HepG2 (cell line): ENCODE measurements around the gene GTF3A. TPM values are rescaled to one million over a fixed set of nuclear protein-coding genes. Genes with fewer than 3 reads are reported as not detected.
A peak's percentile ranks its signal among the peaks of the same experiment; 100 is the strongest.

Source experiments
- AGO1 ChIP-seq: fragments of 200-400 bp; formaldehyde crosslinking; IDR thresholded peaks from 2 replicates; pipeline ENCODE4 v1.6.1; 2017; ENCODE audit warnings: mild to moderate bottlenecking, low read depth, low read length, moderate library complexity; ENCODE audit not compliant: poor library complexity, severe bottlenecking
- ARNT2 ChIP-seq: sonication (generic); formaldehyde crosslinking; IDR thresholded peaks from 2 replicates; pipeline ENCODE4 v1.8.0; 2022; ENCODE audit warnings: mild to moderate bottlenecking, low read depth, missing genetic modification reagents, moderate library complexity
- BRCA1 ChIP-seq: sonication (generic); formaldehyde crosslinking; IDR thresholded peaks from 2 replicates; pipeline ENCODE4 v1.4.0; 2020; ENCODE audit warnings: missing genetic modification reagents
- CENPT ChIP-seq: sonication (generic); formaldehyde crosslinking; IDR thresholded peaks from 2 replicates; pipeline ENCODE4 v1.8.0; 2022; ENCODE audit warnings: low read depth, mild to moderate bottlenecking, moderate library complexity, missing genetic modification reagents
- FOSL2 ChIP-seq: sonication (generic); formaldehyde crosslinking; IDR thresholded peaks from 2 replicates; pipeline ENCODE4 v1.4.0; 2020; ENCODE audit warnings: missing genetic modification reagents
- KLF15 ChIP-seq: sonication (generic); formaldehyde crosslinking; IDR thresholded peaks from 2 replicates; pipeline ENCODE4 v1.8.1; 2023; ENCODE audit warnings: borderline replicate concordance, mild to moderate bottlenecking, inconsistent platforms, missing genetic modification reagents, mixed read lengths
- MEIS2 ChIP-seq: sonication (generic); formaldehyde crosslinking; IDR thresholded peaks from 2 replicates; pipeline ENCODE4 v1.9.0; 2021; ENCODE audit warnings: mild to moderate bottlenecking, missing genetic modification reagents
- MTF1 ChIP-seq: sonication (generic); formaldehyde crosslinking; IDR thresholded peaks from 2 replicates; pipeline ENCODE4 v1.5.0; 2020; ENCODE audit warnings: missing genetic modification reagents
- PTBP1 ChIP-seq: fragments of 200-400 bp; formaldehyde crosslinking; IDR thresholded peaks from 2 replicates; pipeline ENCODE4 v1.6.1; 2018; ENCODE audit warnings: low read length, low read depth; ENCODE audit not compliant: poor library complexity, severe bottlenecking
- ZHX2 ChIP-seq, 2 experiments: sonication (generic) in 1 of 2; formaldehyde crosslinking in 1 of 2; IDR thresholded peaks; 2 replicates each; pipeline versions ENCODE4 v1.6.1 to v1.9.0; 2014 to 2022; ENCODE audit warnings: antibody characterized with exemption in 1 of 2, borderline replicate concordance in 1 of 2, inconsistent platforms in 1 of 2, low read depth in 1 of 2, missing genetic modification reagents in 1 of 2
- ZNF264 ChIP-seq: sonication (generic); formaldehyde crosslinking; IDR thresholded peaks from 2 replicates; pipeline ENCODE4 v1.4.0; 2020; ENCODE audit warnings: missing genetic modification reagents
- ZNF446 ChIP-seq: sonication (generic); formaldehyde crosslinking; IDR thresholded peaks from 2 replicates; pipeline ENCODE4 v1.5.0; 2020; ENCODE audit warnings: mild to moderate bottlenecking, missing genetic modification reagents
- ZNF496 ChIP-seq: sonication (generic); formaldehyde crosslinking; IDR thresholded peaks from 2 replicates; pipeline ENCODE4 v1.8.1; 2023; ENCODE audit warnings: mild to moderate bottlenecking, moderate library complexity, missing genetic modification reagents; ENCODE audit not compliant: insufficient replicate concordance
- ZNF543 ChIP-seq: sonication (generic); formaldehyde crosslinking; IDR thresholded peaks from 2 replicates; pipeline ENCODE4 v1.4.0; 2020; ENCODE audit warnings: mild to moderate bottlenecking, missing genetic modification reagents
- polyA plus RNA-seq, 8 experiments: library from polyadenylated mRNA; depleted of rRNA in 3 of 8; stranded (reverse) in 7 of 8; unstranded in 1 of 8; fragments of >200 nt; fragmentation: Illumina TruSeq in 4 of 8; extraction: Trizol in 4 of 8; gene quantifications; 2 replicates each; pipeline versions ENCODE4 v1.2.1 to v1.2.3, GENCODE V29; 2011 to 2016; ENCODE audit warnings: low read depth in 4 of 8, missing spikeins in 1 of 8, mixed read lengths in 1 of 8; ENCODE audit not compliant: insufficient read depth in 1 of 8
- total RNA-seq, 5 experiments: library from RNA; depleted of rRNA; stranded (reverse); fragments of >200 nt; fragmentation: Illumina TruSeq; extraction: Trizol; gene quantifications; 2 replicates each; pipeline ENCODE4 v1.2.3, GENCODE V29; 2016; ENCODE audit warnings: low read depth in 1 of 5
- TF ChIP-seq, protein P1 (sequence below): sonication (generic); formaldehyde crosslinking; IDR thresholded peaks from 2 replicates; pipeline ENCODE4 v1.5.0; 2020; ENCODE audit warnings: missing genetic modification reagents
- TF ChIP-seq, protein P2 (sequence below): sonication (generic); formaldehyde crosslinking; IDR thresholded peaks from 2 replicates; pipeline ENCODE4 v1.4.0; 2020; ENCODE audit warnings: mild to moderate bottlenecking, missing genetic modification reagents

GTF3A gene
- total and polyA plus RNA-seq, 2 of the 13 experiments (the other 11 are each of a cell fraction or from before 2014, with no cell fraction given), result 42.1 to 176 TPM

DNA sequence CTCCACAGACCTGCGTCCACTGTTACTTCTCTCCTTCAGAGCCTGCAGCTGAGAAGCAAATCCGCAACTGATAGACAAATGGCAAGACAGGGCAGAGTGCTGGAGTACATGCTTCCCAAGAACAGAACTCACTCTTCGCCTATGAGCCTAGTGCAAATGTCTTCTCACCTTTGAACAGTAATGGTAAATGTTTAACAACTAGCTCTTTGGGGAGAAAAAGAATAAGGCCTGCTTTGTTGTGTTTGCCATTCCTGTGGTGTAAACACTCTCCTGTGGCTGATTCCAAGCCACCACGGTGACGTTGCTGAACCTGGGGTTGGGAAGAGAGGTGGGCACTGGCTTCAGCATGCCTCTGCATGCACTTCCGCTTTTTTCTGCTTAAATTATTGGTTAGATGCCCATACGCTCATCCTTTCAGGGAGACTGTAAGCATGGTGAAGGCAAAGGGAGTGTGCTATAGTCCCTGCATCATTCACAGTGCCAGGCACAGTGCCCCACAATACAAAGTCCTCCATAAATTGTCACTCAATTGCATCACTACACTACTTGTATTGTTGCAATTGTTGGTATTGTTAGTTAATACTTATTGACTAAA is 28.1 kb upstream of the GTF3A start (continued):
- no peak for TF ChIP-seq KLF15
- no peak for TF ChIP-seq PTBP1
- peak; percentile 53 for TF ChIP-seq ZHX2 (IDR thresholded peaks at IDR 0.05; ENCODE audit: low read depth)
- TF ChIP-seq ZHX2 (CRISPR knock-in tag; IDR thresholded peaks at IDR 0.05; ENCODE audit: borderline replicate concordance), result no peak
- TF ChIP-seq, protein P1, sequence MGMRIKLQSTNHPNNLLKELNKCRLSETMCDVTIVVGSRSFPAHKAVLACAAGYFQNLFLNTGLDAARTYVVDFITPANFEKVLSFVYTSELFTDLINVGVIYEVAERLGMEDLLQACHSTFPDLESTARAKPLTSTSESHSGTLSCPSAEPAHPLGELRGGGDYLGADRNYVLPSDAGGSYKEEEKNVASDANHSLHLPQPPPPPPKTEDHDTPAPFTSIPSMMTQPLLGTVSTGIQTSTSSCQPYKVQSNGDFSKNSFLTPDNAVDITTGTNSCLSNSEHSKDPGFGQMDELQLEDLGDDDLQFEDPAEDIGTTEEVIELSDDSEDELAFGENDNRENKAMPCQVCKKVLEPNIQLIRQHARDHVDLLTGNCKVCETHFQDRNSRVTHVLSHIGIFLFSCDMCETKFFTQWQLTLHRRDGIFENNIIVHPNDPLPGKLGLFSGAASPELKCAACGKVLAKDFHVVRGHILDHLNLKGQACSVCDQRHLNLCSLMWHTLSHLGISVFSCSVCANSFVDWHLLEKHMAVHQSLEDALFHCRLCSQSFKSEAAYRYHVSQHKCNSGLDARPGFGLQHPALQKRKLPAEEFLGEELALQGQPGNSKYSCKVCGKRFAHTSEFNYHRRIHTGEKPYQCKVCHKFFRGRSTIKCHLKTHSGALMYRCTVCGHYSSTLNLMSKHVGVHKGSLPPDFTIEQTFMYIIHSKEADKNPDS, result no peak
- TF ChIP-seq CENPT (CRISPR knock-in tag), result no peak
- peak; percentile 66; the same call in 1 of the 2 replicates for TF ChIP-seq ZNF264
- no peak for TF ChIP-seq BRCA1 (CRISPR knock-in tag)
- no peak for TF ChIP-seq AGO1
- no peak for TF ChIP-seq MTF1
- TF ChIP-seq ZNF496, result no peak
- no peak for TF ChIP-seq ARNT2
- TF ChIP-seq, protein P2, sequence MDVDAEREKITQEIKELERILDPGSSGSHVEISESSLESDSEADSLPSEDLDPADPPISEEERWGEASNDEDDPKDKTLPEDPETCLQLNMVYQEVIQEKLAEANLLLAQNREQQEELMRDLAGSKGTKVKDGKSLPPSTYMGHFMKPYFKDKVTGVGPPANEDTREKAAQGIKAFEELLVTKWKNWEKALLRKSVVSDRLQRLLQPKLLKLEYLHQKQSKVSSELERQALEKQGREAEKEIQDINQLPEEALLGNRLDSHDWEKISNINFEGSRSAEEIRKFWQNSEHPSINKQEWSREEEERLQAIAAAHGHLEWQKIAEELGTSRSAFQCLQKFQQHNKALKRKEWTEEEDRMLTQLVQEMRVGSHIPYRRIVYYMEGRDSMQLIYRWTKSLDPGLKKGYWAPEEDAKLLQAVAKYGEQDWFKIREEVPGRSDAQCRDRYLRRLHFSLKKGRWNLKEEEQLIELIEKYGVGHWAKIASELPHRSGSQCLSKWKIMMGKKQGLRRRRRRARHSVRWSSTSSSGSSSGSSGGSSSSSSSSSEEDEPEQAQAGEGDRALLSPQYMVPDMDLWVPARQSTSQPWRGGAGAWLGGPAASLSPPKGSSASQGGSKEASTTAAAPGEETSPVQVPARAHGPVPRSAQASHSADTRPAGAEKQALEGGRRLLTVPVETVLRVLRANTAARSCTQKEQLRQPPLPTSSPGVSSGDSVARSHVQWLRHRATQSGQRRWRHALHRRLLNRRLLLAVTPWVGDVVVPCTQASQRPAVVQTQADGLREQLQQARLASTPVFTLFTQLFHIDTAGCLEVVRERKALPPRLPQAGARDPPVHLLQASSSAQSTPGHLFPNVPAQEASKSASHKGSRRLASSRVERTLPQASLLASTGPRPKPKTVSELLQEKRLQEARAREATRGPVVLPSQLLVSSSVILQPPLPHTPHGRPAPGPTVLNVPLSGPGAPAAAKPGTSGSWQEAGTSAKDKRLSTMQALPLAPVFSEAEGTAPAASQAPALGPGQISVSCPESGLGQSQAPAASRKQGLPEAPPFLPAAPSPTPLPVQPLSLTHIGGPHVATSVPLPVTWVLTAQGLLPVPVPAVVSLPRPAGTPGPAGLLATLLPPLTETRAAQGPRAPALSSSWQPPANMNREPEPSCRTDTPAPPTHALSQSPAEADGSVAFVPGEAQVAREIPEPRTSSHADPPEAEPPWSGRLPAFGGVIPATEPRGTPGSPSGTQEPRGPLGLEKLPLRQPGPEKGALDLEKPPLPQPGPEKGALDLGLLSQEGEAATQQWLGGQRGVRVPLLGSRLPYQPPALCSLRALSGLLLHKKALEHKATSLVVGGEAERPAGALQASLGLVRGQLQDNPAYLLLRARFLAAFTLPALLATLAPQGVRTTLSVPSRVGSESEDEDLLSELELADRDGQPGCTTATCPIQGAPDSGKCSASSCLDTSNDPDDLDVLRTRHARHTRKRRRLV (CRISPR knock-in tag), result no peak
- TF ChIP-seq ZNF543, result peak; percentile 72; the same call in 1 of the 2 replicates
- TF ChIP-seq ZNF446, result no peak
- no peak for TF ChIP-seq MEIS2 (CRISPR knock-in tag)
- peak; percentile 35 for TF ChIP-seq FOSL2 (CRISPR knock-in tag)
